ENCODE data around the gene HSD11B1L.

GRCh38 chr19:5677580-5677979 lies 3.2 kb upstream of the HSD11B1L start:
- TF ChIP-seq REST (IDR thresholded peaks at IDR 0.05; ENCODE audit: insufficient read depth in 1 of 2, low read depth in 2 of 2, low read length in 2 of 2): no peak
- no peak for TF ChIP-seq SIN3A (IDR thresholded peaks at IDR 0.05; ENCODE audit: borderline replicate concordance, insufficient read depth, low read length)
